K562 (cell line): ENCODE results near the gene ANGPTL1. TPM values are rescaled to one million over a fixed set of nuclear protein-coding genes. Genes with fewer than 3 reads are reported as not detected.

Source experiments
- ATAC-seq: fragments of 200-7000 bp; cut with Tn5 transposase; 3 replicates; pipeline ENCODE4 v1.9.1; 2020; ENCODE audit warnings: moderate library complexity
- BruUV-seq: library from RNA; stranded (reverse); fragments of 400-500 nt; replicated peaks from 2 replicates; lab custom pipeline; 2021; lab: Mats Ljungman, UMichigan
- CTCF ChIA-PET: fragments of 300-600 bp; formaldehyde crosslinking; extraction: SDS; loops from one replicate; lab custom pipeline; 2021; ENCODE audit warnings: low intra/inter-chr PET ratio; lab: Yijun Ruan, JAX
- POLR2A ChIA-PET: fragments of 300-600, 350-650 bp; sonication (Branson Sonifier 250); formaldehyde crosslinking; extraction: SDS; loops from one replicate; lab custom pipeline; 2021; ENCODE audit warnings: antibody characterized with exemption, inconsistent platforms; lab: Yijun Ruan, JAX
- DNase-seq, 4 experiments: peaks; one replicate each; pipeline versions ENCODE4 v3.0.0 to v3.0.0-alpha.2; 2011 to 2018; ENCODE audit warnings: low spot score in 3 of 4, mixed read lengths in 3 of 4; ENCODE audit errors: extremely low read depth in 1 of 4
- FAIRE-seq: peaks from 2 replicates; lab custom pipeline; 2011; peaks lifted over from hg19 to GRCh38; lab: Jason Lieb, UNC
- H2AFZ ChIP-seq: 2 replicates; pipeline ENCODE4 v1.6.0; 2011; ENCODE audit warnings: low read depth, low read length, control low read depth, inconsistent platforms
- H3K27ac ChIP-seq: fragments of 200-600 bp; 3 replicates; pipeline ENCODE4 v1.8.0; 2011; ENCODE audit warnings: low read depth, mild to moderate bottlenecking, control low read depth, inconsistent platforms, low read length, moderate library complexity, mixed read lengths; ENCODE audit errors: extremely low read depth
- H3K27me3 ChIP-seq, 2 experiments: fragments of 300-600 bp in 1 of 2; 2 replicates in 1 of 2; 3 replicates in 1 of 2; pipeline versions ENCODE4 v1.6.0 to v1.8.0; 2011; ENCODE audit warnings: inconsistent platforms in 2 of 2, low read length in 2 of 2, mild to moderate bottlenecking in 1 of 2, mixed read lengths in 1 of 2, moderate library complexity in 1 of 2; ENCODE audit not compliant: control insufficient read depth in 2 of 2, insufficient read depth in 2 of 2
- H3K36me3 ChIP-seq: fragments of 300-600 bp; 3 replicates; pipeline ENCODE4 v1.8.0; 2011; ENCODE audit warnings: mild to moderate bottlenecking, low read length, inconsistent platforms; ENCODE audit not compliant: control insufficient read depth, insufficient read depth
- H3K4me1 ChIP-seq, 2 experiments: fragments of 200-600 bp in 1 of 2; replicated peaks in 1 of 2; 2 replicates in 1 of 2; 3 replicates in 1 of 2; pipeline versions ENCODE4 v1.5.1 to v1.8.0; 2011; ENCODE audit warnings: inconsistent platforms in 2 of 2, low read length in 2 of 2, mild to moderate bottlenecking in 1 of 2, mixed read lengths in 1 of 2, moderate library complexity in 1 of 2; ENCODE audit not compliant: control insufficient read depth in 2 of 2, insufficient read depth in 2 of 2
- H3K4me2 ChIP-seq: 2 replicates; pipeline ENCODE4 v1.6.1; 2011; ENCODE audit warnings: low read length, control low read depth, inconsistent platforms, mixed read lengths; ENCODE audit not compliant: insufficient read depth
- H3K4me3 ChIP-seq: fragments of 200-600 bp; sonication (generic), shearing (Covaris generic); 2 replicates; pipeline ENCODE4 v1.5.1; 2016; ENCODE audit warnings: control low read depth, inconsistent platforms
- H3K79me2 ChIP-seq: fragments of 200-600 bp; 3 replicates; pipeline ENCODE4 v1.8.0; 2011; ENCODE audit warnings: low read length, inconsistent platforms; ENCODE audit not compliant: control insufficient read depth, insufficient read depth
- H3K9ac ChIP-seq, 2 experiments: 2 replicates each; pipeline versions ENCODE4 v1.6.0 to v1.6.1; 2011; ENCODE audit warnings: low read depth in 2 of 2, low read length in 2 of 2, control low read depth in 1 of 2, inconsistent platforms in 1 of 2, mild to moderate bottlenecking in 1 of 2, mixed read lengths in 1 of 2; ENCODE audit not compliant: insufficient read depth in 1 of 2
- H3K9me1 ChIP-seq: one replicate; pipeline ENCODE4 v1.6.0; 2011; ENCODE audit warnings: inconsistent platforms, mild to moderate bottlenecking, low read length, moderate library complexity; ENCODE audit not compliant: control insufficient read depth, insufficient read depth
- H3K9me3 ChIP-seq: replicated peaks from 2 replicates; pipeline ENCODE4 v1.5.1; 2011; ENCODE audit warnings: low read depth, low read length, inconsistent platforms; ENCODE audit not compliant: control insufficient read depth, insufficient read depth
- H4K20me1 ChIP-seq: replicated peaks from 2 replicates; pipeline ENCODE4 v1.6.1; 2011; ENCODE audit warnings: low read length, inconsistent platforms, mixed read lengths; ENCODE audit not compliant: control insufficient read depth, insufficient read depth
- ATF1 ChIP-seq, 2 experiments: fragments of 450-650 bp in 1 of 2; IDR thresholded peaks; 2 replicates each; pipeline ENCODE4 v1.6.1; 2016; ENCODE audit warnings: missing compliant biosample characterization in 1 of 2, missing genetic modification characterization in 1 of 2
- CREBBP ChIP-seq: IDR thresholded peaks from one replicate; pipeline ENCODE4 v1.6.1; 2012; ENCODE audit warnings: low read depth, mild to moderate bottlenecking, control low read depth, inconsistent platforms, low read length
- EHMT2 ChIP-seq: fragments of 450-650 bp; IDR thresholded peaks from 2 replicates; pipeline ENCODE4 v1.6.1; 2018; ENCODE audit warnings: antibody characterized with exemption
- HNRNPK ChIP-seq: fragments of 200-400 bp; formaldehyde crosslinking; IDR thresholded peaks from one replicate; pipeline ENCODE4 v1.6.1; 2018; ENCODE audit warnings: mild to moderate bottlenecking, low read depth, low read length; ENCODE audit not compliant: poor library complexity, severe bottlenecking
- KLF10 ChIP-seq: fragments of 250-450 bp; sonication (Bioruptor Pico); IDR thresholded peaks from 2 replicates; pipeline ENCODE4 v1.6.1; 2021; ENCODE audit warnings: matching md5 sums
- NFIX ChIP-seq: fragments of 250-450 bp; sonication (Bioruptor Pico); IDR thresholded peaks from 2 replicates; pipeline ENCODE4 v1.4.0; 2020; ENCODE audit warnings: low read depth, mild to moderate bottlenecking, moderate library complexity
- NFRKB ChIP-seq: fragments of 450-650 bp; IDR thresholded peaks from 2 replicates; pipeline ENCODE4 v1.6.1; 2016; ENCODE audit warnings: low read depth
- SMC3 ChIP-seq: conservative IDR thresholded peaks from 2 replicates; pipeline ENCODE4 v1.6.1; 2011; ENCODE audit warnings: low read depth, low read length, improper control_type of control experiment; ENCODE audit not compliant: insufficient read depth
- WHSC1 ChIP-seq: IDR thresholded peaks from one replicate; pipeline ENCODE4 v1.6.1; 2012; ENCODE audit warnings: low read length, control low read depth, inconsistent platforms
- YBX1 ChIP-seq: fragments of 450-650 bp; IDR thresholded peaks from 2 replicates; pipeline ENCODE4 v1.7.1; 2016; ENCODE audit warnings: mild to moderate bottlenecking
- ZNF76 ChIP-seq: fragments of 250-450 bp; sonication (Bioruptor Pico); IDR thresholded peaks from 2 replicates; pipeline ENCODE4 v1.4.0; 2020; ENCODE audit warnings: mild to moderate bottlenecking, moderate library complexity, borderline replicate concordance
- ZNF79 ChIP-seq: fragments of 250-450 bp; sonication (Bioruptor Pico); IDR thresholded peaks from 2 replicates; pipeline ENCODE4 v1.4.0; 2020; ENCODE audit warnings: low read depth, mild to moderate bottlenecking, moderate library complexity
- WGBS: fragments of 100-300 bp; shearing (Covaris generic); methylation state at CpG from one replicate; pipeline ENCODE4 v1.1.6; 2016; ENCODE audit warnings: low coverage, mixed read lengths; ENCODE audit not compliant: insufficient coverage; ENCODE audit errors: missing lambda C conversion rate; 5-methylcytosine and 5-hydroxymethylcytosine counted together
- in situ Hi-C: fragments of 300-500 bp; cut with MboI; formaldehyde crosslinking; loops from 4 replicates; pipeline ENCODE4 v1.15.0; 2018; ENCODE audit warnings: inconsistent platforms, mixed read lengths
- intact Hi-C: fragments of 100-400 bp; cut with micrococcal nuclease; formaldehyde crosslinking; loops from 2 replicates; pipeline ENCODE4 v1.14.2; 2022
- polyA plus RNA-seq, 8 experiments: library from polyadenylated mRNA; depleted of rRNA in 4 of 8; stranded (reverse) in 5 of 8; unstranded in 3 of 8; fragments of >200 nt; fragmentation: Nextera tagmentation in 2 of 8; fragmentation: Illumina TruSeq in 1 of 8; extraction: Ambion mirVana in 2 of 8; extraction: Trizol in 1 of 8; gene quantifications; 2 replicates each; pipeline versions ENCODE4 v1.2.1 to v1.2.3, GENCODE V29; 2011 to 2014; ENCODE audit warnings: inconsistent platforms in 1 of 8, missing spikeins in 1 of 8
- total RNA-seq, 7 experiments: library from RNA; depleted of rRNA in 6 of 7; stranded (reverse); fragments of >200 nt in 6 of 7; fragmentation: Illumina TruSeq in 2 of 7; extraction: Trizol in 2 of 7; gene quantifications; 2 replicates each; pipeline versions ENCODE4 v1.2.1 to v1.2.3, GENCODE V29; 2011 to 2021; ENCODE audit warnings: low replicate concordance in 1 of 7
- TF ChIP-seq, protein P1 (sequence below), 3 experiments: fragments of 200-800 bp in 1 of 3; sonication (Bioruptor generic) in 1 of 3; sonication (generic) in 1 of 3; formaldehyde crosslinking in 1 of 3; IDR thresholded peaks; 2 replicates each; pipeline versions ENCODE4 v1.6.1 to v1.8.0; 2016 to 2022; ENCODE audit warnings: mild to moderate bottlenecking in 2 of 3, missing compliant biosample characterization in 2 of 3, missing genetic modification characterization in 2 of 3, missing genetic modification reagents in 1 of 3
- TF ChIP-seq, protein P2 (sequence below): sonication (generic); formaldehyde crosslinking; IDR thresholded peaks from 2 replicates; pipeline ENCODE4 v1.8.0; 2022; ENCODE audit warnings: mild to moderate bottlenecking, missing genetic modification reagents

Gene ANGPTL1
- total and polyA plus RNA-seq, 9 of the 15 experiments (the other 6 are each of a cell fraction or from before 2014, with no cell fraction given), result 0.04 to 0.06 TPM; not detected in 7

GRCh38 chr1:178868706-178869105 lies 2.2 kb downstream of the ANGPTL1 start:
- FAIRE-seq (no peak), DNase-seq (no peak), ATAC-seq (no peak)
- Histone ChIP-seq H3K4me2 (no peak overlapping the region), H3K27me3 (peaks cover 5 to 7% of the 10 kb centered on the region in 2 experiments; a peak in 3 of 5 replicates), H3K4me1 (no peaks in the 10 kb centered on the region), H3K27ac (no peak overlapping the region), H3K4me3 (no peak overlapping the region), H3K9ac (no peak overlapping the region), H3K9me1 (no peaks in the 10 kb centered on the region), H3K36me3 (no peaks in the 10 kb centered on the region), H4K20me1 (no peaks in the 10 kb centered on the region), H3K79me2 (no peaks in the 10 kb centered on the region), H2AFZ (no peak overlapping the region), H3K9me3 (no peaks in the 10 kb centered on the region)
- TF ChIP-seq YBX1 (no peak), HNRNPK (no peak), WHSC1 (no peak)
- intact Hi-C loops (no loop called here), in situ Hi-C loops (no loop called here)
- ChIA-PET CTCF (no interaction called here), POLR2A (interaction anchor here (0.6 kb wide), 1 partner anchor 25 kb away, joined by 4 read pairs; no protein-coding TSS in a partner anchor)
- BruUV-seq, result no TSS peak
- 12% methylated on average over 1 of the region's 1 CpG for WGBS

DNA sequence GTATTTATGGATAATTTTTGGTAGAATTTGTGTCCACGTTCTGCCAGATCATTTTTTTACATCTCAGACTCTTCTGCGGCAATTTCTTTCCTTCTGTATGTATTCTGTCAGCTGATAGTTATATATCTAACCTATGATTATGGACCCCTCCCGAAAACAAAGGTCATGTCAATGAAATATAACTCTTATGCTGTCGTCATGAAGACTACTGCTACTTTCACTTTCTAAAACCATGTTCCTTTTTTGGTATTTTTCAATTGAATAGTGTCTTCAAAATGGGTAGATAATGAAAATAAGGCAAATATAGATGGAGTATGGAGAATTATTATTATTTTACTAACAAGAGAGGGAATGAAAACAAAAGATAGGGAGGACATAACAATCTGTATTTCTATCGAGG lies 3.2 kb downstream of the ANGPTL1 start:
- no peak overlapping the region for H3K4me2 ChIP-seq
- H3K4me3 ChIP-seq, result no peak overlapping the region
- no peaks in the 10 kb centered on the region for H4K20me1 ChIP-seq
- no TSS peak for BruUV-seq
- in situ Hi-C loops, result no loop called here
- no peak overlapping the region for H3K9ac ChIP-seq
- ATAC-seq, result no peak
- H3K27me3 ChIP-seq, result peaks cover under 1 to 5% of the 10 kb centered on the region in 2 experiments; a peak in 3 of 5 replicates
- POLR2A ChIA-PET, result no interaction called here
- no peaks in the 10 kb centered on the region for H3K4me1 ChIP-seq
- no peaks in the 10 kb centered on the region for H3K36me3 ChIP-seq
- no peaks in the 10 kb centered on the region for H3K79me2 ChIP-seq
- H2AFZ ChIP-seq, result no peak overlapping the region
- no peaks in the 10 kb centered on the region for H3K9me1 ChIP-seq
- intact Hi-C loops, result no loop called here
- 0% methylated on average over 5 of the region's 5 CpGs for WGBS
- DNase-seq, result no peak
- no peaks in the 10 kb centered on the region for H3K9me3 ChIP-seq
- H3K27ac ChIP-seq, result no peak overlapping the region
- CTCF ChIA-PET, result no interaction called here
- no peak for FAIRE-seq
- no peak for TF ChIP-seq CREBBP
- TF ChIP-seq NFRKB, result no peak
- no peak for TF ChIP-seq NFIX
- no peak for TF ChIP-seq SMC3
- TF ChIP-seq ATF1 (CRISPR knock-in tag; IDR thresholded peaks at IDR 0.05), result no peak
- peak; percentile 66 for TF ChIP-seq ATF1 (tag; IDR thresholded peaks at IDR 0.05)
- no peak for TF ChIP-seq ZNF79 (CRISPR knock-in tag)
- TF ChIP-seq ZNF76 (CRISPR knock-in tag), result no peak
- TF ChIP-seq, protein P1, sequence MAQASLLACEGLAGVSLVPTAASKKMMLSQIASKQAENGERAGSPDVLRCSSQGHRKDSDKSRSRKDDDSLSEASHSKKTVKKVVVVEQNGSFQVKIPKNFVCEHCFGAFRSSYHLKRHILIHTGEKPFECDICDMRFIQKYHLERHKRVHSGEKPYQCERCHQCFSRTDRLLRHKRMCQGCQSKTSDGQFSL (CRISPR knock-in tag; IDR thresholded peaks at IDR 0.05), result no peak
- TF ChIP-seq, protein P1 (tag; IDR thresholded peaks at IDR 0.05), result no peak
- no peak for TF ChIP-seq EHMT2
- TF ChIP-seq, protein P2, sequence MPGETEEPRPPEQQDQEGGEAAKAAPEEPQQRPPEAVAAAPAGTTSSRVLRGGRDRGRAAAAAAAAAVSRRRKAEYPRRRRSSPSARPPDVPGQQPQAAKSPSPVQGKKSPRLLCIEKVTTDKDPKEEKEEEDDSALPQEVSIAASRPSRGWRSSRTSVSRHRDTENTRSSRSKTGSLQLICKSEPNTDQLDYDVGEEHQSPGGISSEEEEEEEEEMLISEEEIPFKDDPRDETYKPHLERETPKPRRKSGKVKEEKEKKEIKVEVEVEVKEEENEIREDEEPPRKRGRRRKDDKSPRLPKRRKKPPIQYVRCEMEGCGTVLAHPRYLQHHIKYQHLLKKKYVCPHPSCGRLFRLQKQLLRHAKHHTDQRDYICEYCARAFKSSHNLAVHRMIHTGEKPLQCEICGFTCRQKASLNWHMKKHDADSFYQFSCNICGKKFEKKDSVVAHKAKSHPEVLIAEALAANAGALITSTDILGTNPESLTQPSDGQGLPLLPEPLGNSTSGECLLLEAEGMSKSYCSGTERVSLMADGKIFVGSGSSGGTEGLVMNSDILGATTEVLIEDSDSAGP (CRISPR knock-in tag), result no peak
- no peak for TF ChIP-seq KLF10 (CRISPR knock-in tag)
